Measurements from ENCODE around the gene PDGFRB. TPM values are rescaled to one million over a fixed set of nuclear protein-coding genes. Genes with fewer than 3 reads are reported as not detected.
A peak's percentile ranks its signal among the peaks of the same experiment; 100 is the strongest.

PDGFRB gene
- total RNA-seq (2013; cell fraction: nucleolus; rRNA removed): 33.8 and 34.4 TPM in 2 replicates
- total RNA-seq (2014; rRNA removed) (1.8 and 3.0 TPM in 2 replicates), total RNA-seq (2014; rRNA removed; fragmentation: Illumina TruSeq; extraction: Trizol) (1.2 and 1.4 TPM in 2 replicates), total RNA-seq (2021) (2.2 and 3.3 TPM in 2 replicates), polyA plus RNA-seq (2011; rRNA removed) (0.64 and 0.65 TPM in 2 replicates), polyA plus RNA-seq (2014; fragmentation: Illumina TruSeq; extraction: Trizol) (0.41 and 0.90 TPM in 2 replicates), polyA plus RNA-seq (2014; fragmentation: Nextera tagmentation; extraction: Ambion mirVana) (under 1 TPM; 0.02 to 0.16 TPM), polyA plus RNA-seq (2014; rRNA removed) (0.94 and 2.1 TPM in 2 replicates), polyA plus RNA-seq (2016; fragmentation: Nextera tagmentation; extraction: Ambion mirVana) (1 to 10 TPM; 1.5 to 1.7 TPM), polyA minus RNA-seq (2011; rRNA and poly(A)+ RNA removed) (2.6 and 2.8 TPM in 2 replicates), Bru-seq, nascent RNA (percentile 46 among the genes with signal in this experiment), BruChase-seq, experiment 1, labeled RNA remaining after a 6-hour chase (percentile 43 among the genes with signal in this experiment), BruChase-seq, experiment 2, labeled RNA remaining after a 2-hour chase (percentile 44 among the genes with signal in this experiment)
- 0.93 TPM for polyA plus RNA-seq (2011; ENCODE audit: low read depth)
- 0.87 and 1.5 TPM in 2 replicates for polyA plus RNA-seq (2011; cell fraction: cytosol; rRNA removed)
- 2.1 and 4.4 TPM in 2 replicates for polyA plus RNA-seq (2011; cell fraction: nucleus; rRNA removed)
- 2.0 and 2.7 TPM in 2 replicates for polyA plus RNA-seq (2012)
- 0.94 and 1.6 TPM in 2 replicates for polyA minus RNA-seq (2011; cell fraction: cytosol; rRNA and poly(A)+ RNA removed)
- polyA minus RNA-seq (2011; cell fraction: nucleus; rRNA and poly(A)+ RNA removed): 2.8 and 4.2 TPM in 2 replicates
- long read RNA-seq, experiment 1, partial matches to known transcripts: 0 of 1 reads
- long read RNA-seq, experiment 1, other reads (novel, unspliced or antisense): 1 of 1 reads
- long read RNA-seq, experiment 2, partial matches to known transcripts: 1 of 1 reads
- long read RNA-seq, experiment 2, other reads (novel, unspliced or antisense): 0 of 1 reads

- no peaks in the 10 kb centered on the region for H3K27me3 ChIP-seq (replicated peaks in 1 of 2; ENCODE audit: control insufficient read depth in 2 of 2, insufficient read depth in 2 of 2, low read length in 1 of 2)
- H3K79me2 ChIP-seq (ENCODE audit: control insufficient read depth, insufficient read depth, low read length): no peaks in the 10 kb centered on the region
- ChIA-PET RAD21 (ENCODE audit: unreplicated experiment) (interaction anchor here (0.6 to 3.1 kb wide), 2 partner anchors 10 to 150 kb away, joined by 3 to 13 read pairs; no protein-coding TSS in a partner anchor), SMC1A (ENCODE audit: uncharacterized antibody, unreplicated experiment) (interaction anchor here (0.9 to 1.1 kb wide), 2 partner anchors 10 to 20 kb away, joined by 3 to 5 read pairs; no protein-coding TSS in a partner anchor), POLR2A (interaction anchor here (0.5 to 1.3 kb wide), 7 partner anchors 10 to 321 kb away, joined by 3 to 5 read pairs (median 3); no protein-coding TSS in a partner anchor), CTCF (interaction anchor here (0.6 to 3.4 kb wide), 5 partner anchors 10 to 25 kb away, joined by 3 to 13 read pairs (median 3); no protein-coding TSS in a partner anchor)
- in situ Hi-C loops (cut with MboI) (no loop called here), intact Hi-C loops (cut with micrococcal nuclease; ENCODE audit: unreplicated experiment) (no loop called here)
- peak within 1 kb of the TSS; percentile 86 for H3K4me2 ChIP-seq (ENCODE audit: control insufficient read depth, insufficient read depth)
- H3K4me1 ChIP-seq (ENCODE audit: control insufficient read depth, insufficient read depth, low read length): peaks cover 12% of the 10 kb centered on the region
- no peak for FAIRE-seq
- H3K9ac ChIP-seq (ENCODE audit: control insufficient read depth, insufficient read depth, low read length): peak within 1 kb of the TSS; percentile 46
- BruUV-seq (replicated peaks): TSS peak; percentile 65
- peak; percentile 84 for ATAC-seq
- H3K9me3 ChIP-seq (replicated peaks; ENCODE audit: control insufficient read depth, insufficient read depth, low read length): no peaks in the 10 kb centered on the region
- H3K4me3 ChIP-seq: peak within 1 kb of the TSS; percentile 74
- H3K27ac ChIP-seq (ENCODE audit: control insufficient read depth, insufficient read depth): no peak within 1 kb of the TSS
- H3K36me3 ChIP-seq (ENCODE audit: control insufficient read depth in 2 of 2, insufficient read depth in 2 of 2, low read length in 1 of 2): no peaks in the 10 kb centered on the region
- H4K20me1 ChIP-seq (ENCODE audit: control insufficient read depth, insufficient read depth): no peaks in the 10 kb centered on the region
- peak within 1 kb of the TSS; percentile 49 for H2AFZ ChIP-seq (ENCODE audit: control insufficient read depth, low read depth, low read length)
- DNase-seq (ENCODE audit: low read depth, low spot score): no peak
- WGBS (ENCODE audit: insufficient coverage, insufficient replicate concordance, low lambda C conversion rate, missing lambda C conversion rate): 9% methylated on average over 14 of the region's 17 CpGs
- TF ChIP-seq NFYA (IDR thresholded peaks at IDR 0.05; ENCODE audit: borderline replicate concordance, low read depth, low read length) (no peak), IKZF1 (conservative IDR thresholded peaks at IDR 0.05) (0 out of 2 replicates have a peak, but pooled peaks have one; percentile 35), MAX (IDR thresholded peaks at IDR 0.05; ENCODE audit: low read depth, low read length) (peak; percentile 33; the same call in 1 of the 2 replicates), SREBF2 (IDR thresholded peaks at IDR 0.05; ENCODE audit: low read length) (no peak), ZNF687 (IDR thresholded peaks at IDR 0.05) (0 out of 2 replicates have a peak, but pooled peaks have one; percentile 21), BCL11A (IDR thresholded peaks at IDR 0.05; ENCODE audit: low read depth, low read length) (no peak), CEBPZ (IDR thresholded peaks at IDR 0.05; ENCODE audit: low read depth, low read length) (no peak), YY1 (IDR thresholded peaks at IDR 0.05; ENCODE audit: low read depth, low read length) (no peak), SUZ12 (IDR thresholded peaks at IDR 0.05; ENCODE audit: unreplicated experiment) (no peak), BRCA1 (IDR thresholded peaks at IDR 0.05; ENCODE audit: low read depth, low read length) (no peak), MXI1 (IDR thresholded peaks at IDR 0.05; ENCODE audit: low read depth, low read length) (peak; percentile 43; the same call in 1 of the 2 replicates)
Observed at GRCh38 chr5:150155258-150156026, at the start of gene PDGFRB. Gene PDGFRB, minus strand, starts transcription at chr5:150155845. Its CDS starts 18,798 bp downstream, at chr5:150137047.
